Heart left ventricle (tissue), 16 donors: ENCODE measurements around the gene PRPS1. TPM values are rescaled to one million over a fixed set of nuclear protein-coding genes. Genes with fewer than 3 reads are reported as not detected.

ENCODE experiments used
- ATAC-seq, 4 donors: fragments of 200-7000 bp; cut with Tn5 transposase; one replicate each; pipeline ENCODE4 v1.9.1; 2020 to 2022; ENCODE audit warnings: moderate library complexity in 4 of 4, mild to moderate bottlenecking in 3 of 4, moderate number of reproducible peaks in 1 of 4
- DNase-seq, 5 donors: peaks; one replicate each; pipeline ENCODE4 v3.0.0-alpha.2; 2020
- H3K27ac ChIP-seq, 12 donors: fragments of 200-600 bp; sonication (generic) in 4 of 12; one replicate each; pipeline versions ENCODE4 v1.5.0 to v1.8.0; 2016 to 2022; ENCODE audit warnings: mild to moderate bottlenecking in 2 of 12
- H3K27me3 ChIP-seq, 9 donors: fragments of 200-600 bp; sonication (generic) in 2 of 9; one replicate each; pipeline versions ENCODE4 v1.5.1 to v1.8.0; 2016 to 2022; ENCODE audit warnings: mild to moderate bottlenecking in 3 of 9
- H3K36me3 ChIP-seq, 9 donors: fragments of 200-600 bp; sonication (generic) in 2 of 9; one replicate each; pipeline versions ENCODE4 v1.5.0 to v1.8.0; 2018 to 2022; ENCODE audit warnings: mild to moderate bottlenecking in 2 of 9
- H3K4me1 ChIP-seq, 12 donors: fragments of 200-600 bp; sonication (generic) in 4 of 12; one replicate each; pipeline versions ENCODE4 v1.5.0 to v1.8.0; 2016 to 2022; ENCODE audit warnings: mild to moderate bottlenecking in 3 of 12
- H3K4me3 ChIP-seq, 12 donors: fragments of 200-600 bp; sonication (generic) in 4 of 12; one replicate each; pipeline versions ENCODE4 v1.5.0 to v1.8.0; 2017 to 2022; ENCODE audit warnings: mild to moderate bottlenecking in 9 of 12, moderate library complexity in 4 of 12
- H3K9me3 ChIP-seq, 12 donors: fragments of 200-600 bp; sonication (generic) in 4 of 12; one replicate each; pipeline versions ENCODE4 v1.5.0 to v1.8.0; 2016 to 2022; ENCODE audit warnings: mild to moderate bottlenecking in 1 of 12
- POLR2A ChIP-seq, 2 donors: fragments of 450-650 bp; IDR thresholded peaks; one replicate each; pipeline ENCODE4 v1.6.1; 2017; ENCODE audit warnings: antibody characterized with exemption in 2 of 2, mild to moderate bottlenecking in 2 of 2, moderate library complexity in 2 of 2
- WGBS, 4 donors: extraction: QIAGEN DNeasy Blood & Tissue Kit in 2 of 4; methylation state at CpG; one replicate each; pipeline versions ENCODE4 v1.1.5 to v1.1.7; 2013 to 2018; 5-methylcytosine and 5-hydroxymethylcytosine counted together
- intact Hi-C, 10 donors: fragments of 100-400 bp; cut with DNase I; formaldehyde crosslinking; loops; one replicate each; pipeline versions ENCODE4 v1.11.1 to v1.14.2; 2022
- polyA plus RNA-seq, 2 donors: library from polyadenylated mRNA; stranded (reverse); fragments of 200-250 nt; gene quantifications; one replicate each; pipeline ENCODE4 v1.2.3, GENCODE V29; 2013
- total RNA-seq, 9 donors: library from RNA; depleted of rRNA in 2 of 9; stranded (reverse); fragments of >200 nt in 2 of 9; fragmentation: NEBNext Ultra II Directional in 3 of 9; extraction: Animal tissue kit (Norgen Biotek cat#: 25700) in 3 of 9; gene quantifications; one replicate each; pipeline versions ENCODE4 v1.1.0 to v1.2.4, GENCODE V29; 2016 to 2023
- TF ChIP-seq, protein P1 (sequence below), 12 donors: fragments of 200-600 bp; sonication (generic) in 4 of 12; IDR thresholded peaks; one replicate each; pipeline versions ENCODE4 v1.5.0 to v1.8.0; 2018 to 2022; ENCODE audit warnings: antibody characterized with exemption in 12 of 12, mild to moderate bottlenecking in 5 of 12
- donor health status: ischemic (EF 13 %, LVEDD 7.1; RV severe dilation, severe dysfunction).
- donor health status: healthy with polysubstance abuse.
- donor health status: DM: no; HTN: yes; CAD: no.
- donor health status: DM: no; HTN: no; CAD: no.
- donor health status: ischemic (EF 25% LVEDD 6.9; RV normal size, moderate dysfunction).
- donor health status: ischemic (EF 25% LVEDD 5.7; RV mildly dilated, moderate dysfunction).
- donor health status: healthy.
- donor health status: DM: yes; HTN: yes; CAD: no.
- donor health status: ischemic (EF 35%, LVEDD 5.7; RV mildly dilated, moderate dysfunction).
- donor health status: nonischemic (EF 11% LVEDD 7.7; RV severe dilation, severe dysfunction).
- donor health status: DM: yes; HTN: yes; CAD: no.
- donor health status: PGD.
- donor health status: ischemic (EF 29% LVEDD 5.4; RV normal size, mild dysfunction).
- donor health status: nonischemic (EF 23%, LVEDD 6.1; RV moderate dilation, normal function).

The PRPS1 gene
- total and polyA plus RNA-seq, 11 donors, result 7.2 to 41.0 (median 25.0) TPM

DNA sequence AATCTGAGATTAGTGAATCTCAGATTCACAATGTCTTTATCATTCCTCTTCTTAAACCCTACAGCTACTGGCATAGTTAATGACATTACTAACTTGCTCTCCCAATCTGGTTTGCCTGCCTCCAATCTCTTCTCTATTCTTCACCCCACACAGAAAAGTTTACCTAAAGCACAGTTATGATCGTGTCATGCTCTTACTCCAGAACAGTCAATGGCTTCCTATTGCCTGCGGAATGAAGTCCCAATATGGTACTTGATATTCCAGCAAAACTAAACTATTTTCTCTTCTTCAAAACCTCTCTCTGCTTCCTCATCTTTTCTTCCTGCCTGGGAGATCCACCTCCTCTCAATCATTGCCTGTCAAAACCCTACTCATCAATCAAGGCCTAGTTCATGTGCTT lies 3.4 kb upstream of the PRPS1 start:
- WGBS, 4 donors, result 86 to 96% (median 92%) methylated on average over 2 of the region's 2 CpGs
- Histone ChIP-seq H3K27me3 (no peaks in the 10 kb centered on the region), H3K4me1 (peaks cover 0 to 8% (median 0%) of the 10 kb centered on the region in 12 donors), H3K36me3 (no peaks in the 10 kb centered on the region), H3K27ac (no peak overlapping the region), H3K4me3 (no peak overlapping the region), H3K9me3 (peaks cover 0 to 7% (median 0%) of the 10 kb centered on the region in 12 donors)
- intact Hi-C loops, result loop anchor here in 2 of 10 donors (5.0 to 10.0 kb wide), 3 partner anchors 80 to 510 kb away; partner anchors contain the start of gene RBM41 (in 1 of the 2)
- ATAC-seq, result no peak
- TF ChIP-seq, protein P1, sequence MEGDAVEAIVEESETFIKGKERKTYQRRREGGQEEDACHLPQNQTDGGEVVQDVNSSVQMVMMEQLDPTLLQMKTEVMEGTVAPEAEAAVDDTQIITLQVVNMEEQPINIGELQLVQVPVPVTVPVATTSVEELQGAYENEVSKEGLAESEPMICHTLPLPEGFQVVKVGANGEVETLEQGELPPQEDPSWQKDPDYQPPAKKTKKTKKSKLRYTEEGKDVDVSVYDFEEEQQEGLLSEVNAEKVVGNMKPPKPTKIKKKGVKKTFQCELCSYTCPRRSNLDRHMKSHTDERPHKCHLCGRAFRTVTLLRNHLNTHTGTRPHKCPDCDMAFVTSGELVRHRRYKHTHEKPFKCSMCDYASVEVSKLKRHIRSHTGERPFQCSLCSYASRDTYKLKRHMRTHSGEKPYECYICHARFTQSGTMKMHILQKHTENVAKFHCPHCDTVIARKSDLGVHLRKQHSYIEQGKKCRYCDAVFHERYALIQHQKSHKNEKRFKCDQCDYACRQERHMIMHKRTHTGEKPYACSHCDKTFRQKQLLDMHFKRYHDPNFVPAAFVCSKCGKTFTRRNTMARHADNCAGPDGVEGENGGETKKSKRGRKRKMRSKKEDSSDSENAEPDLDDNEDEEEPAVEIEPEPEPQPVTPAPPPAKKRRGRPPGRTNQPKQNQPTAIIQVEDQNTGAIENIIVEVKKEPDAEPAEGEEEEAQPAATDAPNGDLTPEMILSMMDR (IDR thresholded peaks at IDR 0.05), result no peak
- no peak for TF ChIP-seq POLR2A (IDR thresholded peaks at IDR 0.05)
- no peak for DNase-seq

DNA sequence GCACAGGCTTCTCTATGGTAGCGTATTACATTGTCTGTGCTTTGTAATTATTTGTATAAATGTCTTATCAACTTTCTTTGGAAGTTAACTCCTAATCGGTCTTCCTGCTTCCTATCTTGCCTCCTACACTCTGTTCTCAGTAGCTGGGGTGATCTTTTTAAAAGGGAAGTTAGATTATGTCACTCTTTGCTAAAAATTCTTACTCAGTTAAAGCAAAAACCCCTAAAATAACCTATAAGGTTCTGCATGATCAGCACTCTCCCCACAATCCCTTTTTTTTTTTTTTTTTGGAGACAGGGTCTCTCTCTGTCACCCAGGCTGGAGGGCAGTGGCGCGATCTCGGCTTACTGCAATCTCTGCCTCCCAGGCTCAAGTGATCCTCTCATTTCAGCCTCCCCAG lies 2.6 kb upstream of the PRPS1 start:
- WGBS, 4 donors, result 81 to 86% (median 84%) methylated on average over 5 of the region's 5 CpGs
- H3K27ac ChIP-seq, result no peak overlapping the region
- DNase-seq (no peak), ATAC-seq (no peak)
- no peaks in the 10 kb centered on the region for H3K36me3 ChIP-seq
- TF ChIP-seq POLR2A (IDR thresholded peaks at IDR 0.05), result no peak
- TF ChIP-seq, protein P1 (IDR thresholded peaks at IDR 0.05), result no peak
- H3K4me1 ChIP-seq, result peaks cover 0 to 11% (median 0%) of the 10 kb centered on the region in 12 donors
- H3K9me3 ChIP-seq, result peaks cover 0 to 7% (median 0%) of the 10 kb centered on the region in 12 donors
- intact Hi-C loops, result loop anchor here in 2 of 10 donors (5.0 to 10.0 kb wide), 3 partner anchors 81 to 511 kb away; partner anchors contain the start of gene RBM41 (in 1 of the 2)
- H3K4me3 ChIP-seq, result no peak overlapping the region
- no peaks in the 10 kb centered on the region for H3K27me3 ChIP-seq

DNA sequence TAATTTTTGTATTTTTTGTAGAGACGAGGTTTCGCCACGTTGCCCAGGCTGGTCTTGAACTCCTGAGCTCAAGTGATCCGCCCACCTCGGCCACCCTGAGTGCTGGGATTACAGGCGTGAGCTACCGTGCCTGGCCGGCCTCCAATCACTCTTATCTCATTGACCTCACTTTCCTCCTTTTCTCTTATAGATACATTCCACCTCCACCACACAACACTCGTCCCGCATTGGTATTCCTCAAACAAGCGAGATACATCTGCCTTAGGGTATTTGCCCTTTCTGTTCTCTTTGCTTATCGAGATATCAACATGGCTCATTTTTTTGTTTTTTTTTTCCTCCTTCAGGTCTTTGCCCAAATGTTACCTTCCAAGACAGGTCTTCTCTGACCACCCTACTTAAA lies 1.8 kb upstream of the PRPS1 start:
- TF ChIP-seq, protein P1 (IDR thresholded peaks at IDR 0.05), result no peak
- no peak for TF ChIP-seq POLR2A (IDR thresholded peaks at IDR 0.05)
- Histone ChIP-seq H3K4me1 (peaks cover 0 to 11% (median 0%) of the 10 kb centered on the region in 12 donors), H3K36me3 (no peaks in the 10 kb centered on the region), H3K27me3 (peaks cover 0 to 6% (median 0%) of the 10 kb centered on the region in 9 donors), H3K9me3 (peaks cover 0 to 7% (median 0%) of the 10 kb centered on the region in 12 donors), H3K27ac (no peak overlapping the region), H3K4me3 (no peak overlapping the region)
- intact Hi-C loops, result loop anchor here in 2 of 10 donors (5.0 to 10.0 kb wide), 3 partner anchors 82 to 512 kb away; partner anchors contain the start of gene RBM41 (in 1 of the 2)
- DNase-seq, result no peak
- ATAC-seq, result no peak
- 84 to 92% (median 88%) methylated on average over 12 of the region's 12 CpGs for WGBS, 4 donors

DNA sequence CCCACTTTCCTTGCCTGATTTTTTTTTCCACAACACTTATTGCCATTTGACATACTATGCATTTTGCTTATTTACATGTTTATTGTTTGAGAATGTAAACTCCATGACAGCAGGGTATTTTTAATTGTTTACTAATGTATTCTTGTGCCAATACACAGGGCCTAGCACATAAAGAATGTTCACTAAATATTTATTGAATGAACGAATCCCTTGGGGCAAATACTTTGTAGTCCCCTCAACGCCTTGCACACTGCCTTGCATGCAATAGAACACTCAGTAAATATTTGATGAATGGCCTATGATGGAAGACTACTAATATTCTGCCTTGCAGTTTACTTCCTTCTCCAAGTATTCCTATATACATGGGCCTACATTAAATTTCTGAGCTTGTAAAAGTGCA lies 1.4 kb upstream of the PRPS1 start:
- Histone ChIP-seq H3K27ac (no peak overlapping the region), H3K36me3 (no peaks in the 10 kb centered on the region), H3K27me3 (peaks cover 0 to 9% (median 0%) of the 10 kb centered on the region in 9 donors), H3K4me3 (no peak overlapping the region), H3K9me3 (peaks cover 0 to 7% (median 0%) of the 10 kb centered on the region in 12 donors), H3K4me1 (peaks cover 0 to 11% (median 0%) of the 10 kb centered on the region in 12 donors)
- TF ChIP-seq POLR2A (IDR thresholded peaks at IDR 0.05), result no peak
- TF ChIP-seq, protein P1 (IDR thresholded peaks at IDR 0.05), result no peak
- ATAC-seq, result no peak
- 60 to 88% (median 84%) methylated on average over 2 of the region's 2 CpGs for WGBS, 4 donors
- intact Hi-C loops, result loop anchor here in 2 of 10 donors (5.0 to 10.0 kb wide), 3 partner anchors 82 to 512 kb away; partner anchors contain the start of gene RBM41 (in 1 of the 2)
- DNase-seq, result no peak
